Glutamatergic neuron (in vitro differentiated cells): ENCODE data around the gene LRP8. TPM values are rescaled to one million over a fixed set of nuclear protein-coding genes. Genes with fewer than 3 reads are reported as not detected.

ENCODE experiments used
- DNase-seq: peaks from one replicate; pipeline ENCODE4 v3.0.0; 2022
- H3K27ac Mint-ChIP-seq: one replicate; pipeline ENCODE4 v1.8.0; 2020; ENCODE audit warnings: mild to moderate bottlenecking, mixed read lengths, inconsistent platforms; ENCODE audit not compliant: unreplicated experiment
- H3K27me3 Mint-ChIP-seq: one replicate; pipeline ENCODE4 v1.8.0; 2020; ENCODE audit warnings: mild to moderate bottlenecking, moderate library complexity, mixed read lengths, inconsistent platforms; ENCODE audit not compliant: unreplicated experiment
- H3K36me3 Mint-ChIP-seq: one replicate; pipeline ENCODE4 v1.8.0; 2020; ENCODE audit warnings: mild to moderate bottlenecking, mixed read lengths, inconsistent platforms; ENCODE audit not compliant: unreplicated experiment
- H3K4me1 Mint-ChIP-seq: one replicate; pipeline ENCODE4 v1.8.0; 2020; ENCODE audit warnings: mild to moderate bottlenecking, low read depth, mixed read lengths, inconsistent platforms; ENCODE audit not compliant: unreplicated experiment
- H3K4me3 Mint-ChIP-seq: one replicate; pipeline ENCODE4 v1.8.0; 2020; ENCODE audit warnings: mild to moderate bottlenecking, mixed read lengths, inconsistent platforms; ENCODE audit not compliant: unreplicated experiment
- H3K9me3 Mint-ChIP-seq: one replicate; pipeline ENCODE4 v1.8.0; 2020; ENCODE audit warnings: mild to moderate bottlenecking, moderate library complexity, mixed read lengths, inconsistent platforms; ENCODE audit not compliant: unreplicated experiment
- total RNA-seq: library from RNA; stranded (reverse); fragmentation: NEBNext Ultra II Directional; extraction: Animal tissue kit (Norgen Biotek cat#: 25700); gene quantifications from one replicate; pipeline ENCODE4 v1.2.1, GENCODE V29; 2021; ENCODE audit not compliant: unreplicated experiment
- TF ChIP-seq, protein P1 (sequence below): fragments of 200-600 bp; sonication (generic); IDR thresholded peaks from one replicate; pipeline ENCODE4 v1.5.0; 2021; ENCODE audit not compliant: partially characterized antibody, unreplicated experiment

Gene LRP8
- total RNA-seq, 1 donor from 2014 or later = 57.9 TPM

DNA sequence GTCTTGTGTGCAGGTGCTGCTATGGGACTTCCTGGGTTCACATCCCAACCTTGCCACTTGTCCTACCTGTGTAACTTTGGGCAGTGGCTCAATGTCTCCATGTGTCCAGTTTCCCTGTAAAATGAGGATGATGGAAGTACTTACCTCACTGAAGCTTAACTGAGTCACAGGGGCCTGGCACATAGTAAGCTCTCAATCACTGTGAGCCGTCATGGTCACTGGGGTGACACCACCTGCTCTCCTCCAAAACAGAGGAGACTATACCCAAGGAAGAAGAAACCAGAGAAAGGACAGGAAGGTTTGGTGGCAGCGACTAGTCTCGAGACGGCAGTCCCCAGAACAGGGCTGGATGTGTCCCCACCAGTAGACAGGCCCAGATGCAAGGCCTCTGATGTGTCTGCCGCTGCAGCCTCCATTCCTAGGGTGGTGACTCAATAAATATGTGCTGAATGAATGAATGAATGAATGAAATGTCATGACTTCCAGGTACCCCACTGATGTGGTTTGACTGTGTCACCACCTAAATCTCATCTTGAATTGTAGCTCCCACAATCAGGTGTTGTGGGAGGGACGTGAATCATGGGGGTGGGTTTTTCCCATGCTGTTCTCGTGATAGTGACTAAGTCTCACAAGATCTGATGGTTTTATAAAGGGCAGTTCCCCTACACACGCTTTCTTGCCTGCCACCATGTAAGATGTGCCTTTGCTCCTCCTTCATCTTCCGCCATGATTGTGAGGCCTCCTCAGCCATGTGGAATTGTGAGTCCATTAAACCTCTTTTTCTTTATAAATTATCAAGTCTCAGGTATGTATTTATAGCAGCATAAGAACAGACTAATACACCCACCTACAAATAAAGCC is 13.0 kb upstream of the LRP8 start:
- Mint-ChIP-seq H3K36me3 (no peaks in the 10 kb centered on the region), H3K27me3 (no peaks in the 10 kb centered on the region), H3K4me3 (no peak overlapping the region), H3K9me3 (no peaks in the 10 kb centered on the region), H3K27ac (no peak overlapping the region), H3K4me1 (no peaks in the 10 kb centered on the region)
- no peak for DNase-seq
- TF ChIP-seq, protein P1, sequence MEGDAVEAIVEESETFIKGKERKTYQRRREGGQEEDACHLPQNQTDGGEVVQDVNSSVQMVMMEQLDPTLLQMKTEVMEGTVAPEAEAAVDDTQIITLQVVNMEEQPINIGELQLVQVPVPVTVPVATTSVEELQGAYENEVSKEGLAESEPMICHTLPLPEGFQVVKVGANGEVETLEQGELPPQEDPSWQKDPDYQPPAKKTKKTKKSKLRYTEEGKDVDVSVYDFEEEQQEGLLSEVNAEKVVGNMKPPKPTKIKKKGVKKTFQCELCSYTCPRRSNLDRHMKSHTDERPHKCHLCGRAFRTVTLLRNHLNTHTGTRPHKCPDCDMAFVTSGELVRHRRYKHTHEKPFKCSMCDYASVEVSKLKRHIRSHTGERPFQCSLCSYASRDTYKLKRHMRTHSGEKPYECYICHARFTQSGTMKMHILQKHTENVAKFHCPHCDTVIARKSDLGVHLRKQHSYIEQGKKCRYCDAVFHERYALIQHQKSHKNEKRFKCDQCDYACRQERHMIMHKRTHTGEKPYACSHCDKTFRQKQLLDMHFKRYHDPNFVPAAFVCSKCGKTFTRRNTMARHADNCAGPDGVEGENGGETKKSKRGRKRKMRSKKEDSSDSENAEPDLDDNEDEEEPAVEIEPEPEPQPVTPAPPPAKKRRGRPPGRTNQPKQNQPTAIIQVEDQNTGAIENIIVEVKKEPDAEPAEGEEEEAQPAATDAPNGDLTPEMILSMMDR = no peak

DNA sequence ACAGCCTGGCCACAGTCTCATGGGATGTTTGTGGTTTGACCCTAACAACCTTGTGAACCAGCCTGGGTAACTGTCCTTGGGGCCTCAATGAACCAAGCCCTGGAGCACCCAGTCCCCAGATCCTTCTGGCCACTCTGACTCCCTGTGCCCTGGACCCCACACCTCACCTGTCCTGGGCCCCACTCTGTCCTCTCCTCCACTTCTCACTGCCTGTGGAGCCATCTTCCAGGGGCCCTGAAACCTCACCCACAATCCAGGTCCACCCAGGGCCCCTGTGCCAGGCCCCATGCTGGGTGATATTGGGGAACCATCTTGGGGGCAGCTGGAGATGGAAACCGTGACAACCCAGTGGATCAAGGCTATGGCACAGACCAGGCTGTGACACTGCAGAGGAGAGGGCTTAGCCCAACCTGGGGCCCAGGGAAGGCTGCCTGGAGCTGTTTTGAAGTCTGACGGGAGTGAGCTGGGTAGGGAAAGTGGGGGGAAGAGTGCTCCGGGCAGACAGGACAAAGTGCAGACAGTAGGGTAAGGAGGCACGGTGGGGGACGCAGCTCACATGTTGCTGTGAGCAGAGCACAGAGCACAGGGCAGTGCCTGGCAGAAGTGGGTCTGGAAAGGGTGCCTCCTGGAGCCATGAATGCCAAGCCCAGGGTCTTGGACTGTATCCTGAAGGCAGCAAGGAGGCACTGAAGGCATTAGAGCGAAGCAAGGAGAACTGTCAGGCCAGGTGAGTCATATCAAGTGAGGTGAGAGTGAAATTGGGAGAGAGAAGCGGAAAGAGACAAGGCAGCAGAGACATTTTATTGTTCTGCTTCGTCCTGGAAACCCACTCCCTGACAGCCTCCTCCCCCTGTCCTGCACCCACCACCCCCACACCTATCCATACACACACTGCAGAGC is 12.1 kb upstream of the LRP8 start:
- DNase-seq = no peak
- H3K4me3 Mint-ChIP-seq = no peak overlapping the region
- H3K27ac Mint-ChIP-seq = no peak overlapping the region
- TF ChIP-seq, protein P1 = no peak
- H3K4me1 Mint-ChIP-seq = no peaks in the 10 kb centered on the region
- no peaks in the 10 kb centered on the region for H3K27me3 Mint-ChIP-seq
- peaks cover 2% of the 10 kb centered on the region for H3K9me3 Mint-ChIP-seq
- no peaks in the 10 kb centered on the region for H3K36me3 Mint-ChIP-seq

- no peaks in the 10 kb centered on the region for H3K36me3 Mint-ChIP-seq
- H3K4me1 Mint-ChIP-seq = no peaks in the 10 kb centered on the region
- DNase-seq = no peak
- TF ChIP-seq, protein P1 = no peak
- no peaks in the 10 kb centered on the region for H3K27me3 Mint-ChIP-seq
- peaks cover 2% of the 10 kb centered on the region for H3K9me3 Mint-ChIP-seq
- no peak overlapping the region for H3K27ac Mint-ChIP-seq
- no peak overlapping the region for H3K4me3 Mint-ChIP-seq
These were observed 10.6 kb upstream of the LRP8 start for GRCh38 chr1:53338423-53338822.

- Mint-ChIP-seq H3K36me3 (no peaks in the 10 kb centered on the region), H3K4me3 (no peak overlapping the region), H3K4me1 (peaks cover 2% of the 10 kb centered on the region), H3K27me3 (no peaks in the 10 kb centered on the region), H3K27ac (no peak overlapping the region), H3K9me3 (peaks cover 2% of the 10 kb centered on the region)
- no peak for DNase-seq
- TF ChIP-seq, protein P1 = no peak
These were observed 9.6 kb upstream of the LRP8 start for GRCh38 chr1:53337499-53337898.
